WTC11 (cell line): ENCODE data around the gene SERPING1. TPM values are rescaled to one million over a fixed set of nuclear protein-coding genes. Genes with fewer than 3 reads are reported as not detected.

Experiments used
- ATAC-seq: fragments of 200-7000 bp; cut with Tn5 transposase; 2 replicates; pipeline ENCODE4 v1.10.0; 2021; ENCODE audit warnings: mild to moderate bottlenecking, moderate library complexity
- CTCF ChIA-PET: fragments of 300-600 bp; sonication (Branson Sonifier 250); formaldehyde crosslinking; loops from one replicate; lab custom pipeline; 2021; ENCODE audit warnings: antibody characterized with exemption; lab: Charles Lee
- POLR2A ChIA-PET: fragments of 350-600 bp; sonication (Branson Sonifier 250); formaldehyde crosslinking; loops from one replicate; lab custom pipeline; 2021; ENCODE audit warnings: antibody characterized with exemption; lab: Charles Lee
- DNase-seq: peaks from one replicate; pipeline ENCODE4 v3.0.0; 2021; ENCODE audit warnings: low spot score
- H3K27ac Mint-ChIP-seq: 2 replicates; pipeline ENCODE4 v1.8.0; 2021; ENCODE audit warnings: mixed read lengths
- H3K27me3 Mint-ChIP-seq: 2 replicates; pipeline ENCODE4 v1.8.0; 2021; ENCODE audit warnings: low read depth, mild to moderate bottlenecking, moderate library complexity, mixed read lengths
- H3K36me3 Mint-ChIP-seq: 2 replicates; pipeline ENCODE4 v1.8.0; 2021; ENCODE audit warnings: mixed read lengths
- H3K4me1 Mint-ChIP-seq: 2 replicates; pipeline ENCODE4 v1.8.0; 2022; ENCODE audit warnings: mixed read lengths
- H3K4me3 Mint-ChIP-seq: 2 replicates; pipeline ENCODE4 v1.8.0; 2021; ENCODE audit warnings: mild to moderate bottlenecking, moderate library complexity, mixed read lengths
- H3K9me3 Mint-ChIP-seq: 2 replicates; pipeline ENCODE4 v1.8.0; 2021; ENCODE audit warnings: mixed read lengths
- CREB1 ChIP-seq: sonication (generic); formaldehyde crosslinking; IDR thresholded peaks from 2 replicates; pipeline ENCODE4 v1.8.0; 2023; ENCODE audit warnings: mild to moderate bottlenecking, missing genetic modification reagents
- EMX1 ChIP-seq: fragments of 250-450 bp; sonication (Bioruptor Pico); IDR thresholded peaks from 2 replicates; pipeline ENCODE4 v1.8.0; 2021; ENCODE audit warnings: mild to moderate bottlenecking
- ESRRA ChIP-seq: sonication (generic); formaldehyde crosslinking; IDR thresholded peaks from 2 replicates; pipeline ENCODE4 v1.8.1; 2022; ENCODE audit warnings: mild to moderate bottlenecking, missing genetic modification reagents, borderline replicate concordance
- JUN ChIP-seq: sonication (generic); formaldehyde crosslinking; IDR thresholded peaks from 2 replicates; pipeline ENCODE4 v1.8.0; 2023; ENCODE audit warnings: mild to moderate bottlenecking, missing genetic modification reagents
- KAT7 ChIP-seq: sonication (generic); formaldehyde crosslinking; IDR thresholded peaks from 2 replicates; pipeline ENCODE4 v1.8.1; 2023; ENCODE audit warnings: missing genetic modification reagents, mild to moderate bottlenecking, borderline replicate concordance
- RORB ChIP-seq: fragments of 250-450 bp; sonication (Bioruptor Pico); IDR thresholded peaks from 2 replicates; pipeline ENCODE4 v1.9.0; 2021; ENCODE audit warnings: mild to moderate bottlenecking
- TEAD1 ChIP-seq: sonication (generic); formaldehyde crosslinking; IDR thresholded peaks from 2 replicates; pipeline ENCODE4 v1.8.0; 2022; ENCODE audit warnings: mild to moderate bottlenecking, missing genetic modification reagents
- TEAD4 ChIP-seq: sonication (generic); formaldehyde crosslinking; IDR thresholded peaks from 2 replicates; pipeline ENCODE4 v1.8.0; 2022; ENCODE audit warnings: mild to moderate bottlenecking, missing genetic modification reagents
- TP53 ChIP-seq: sonication (generic); formaldehyde crosslinking; IDR thresholded peaks from 2 replicates; pipeline ENCODE4 v1.8.1; 2023; ENCODE audit warnings: mild to moderate bottlenecking, missing genetic modification reagents
- ZNF138 ChIP-seq: sonication (generic); formaldehyde crosslinking; conservative IDR thresholded peaks from 2 replicates; pipeline ENCODE4 v1.8.1; 2022; ENCODE audit warnings: mild to moderate bottlenecking, moderate library complexity, missing genetic modification reagents
- ZNF219 ChIP-seq: sonication (generic); formaldehyde crosslinking; IDR thresholded peaks from 2 replicates; pipeline ENCODE4 v1.8.0; 2023; ENCODE audit warnings: missing genetic modification reagents, mild to moderate bottlenecking, borderline replicate concordance
- ZNF396 ChIP-seq: fragments of 250-450 bp; sonication (Bioruptor Pico); IDR thresholded peaks from 2 replicates; pipeline ENCODE4 v1.8.0; 2021; ENCODE audit warnings: mild to moderate bottlenecking, moderate library complexity, borderline replicate concordance
- ZNF423 ChIP-seq: fragments of 250-450 bp; sonication (Bioruptor Pico); IDR thresholded peaks from 2 replicates; pipeline ENCODE4 v2.1.2; 2022; ENCODE audit warnings: mild to moderate bottlenecking, moderate library complexity
- total RNA-seq: library from RNA; stranded (reverse); gene quantifications from 3 replicates; pipeline ENCODE4 v1.2.3, GENCODE V29; 2021
- TF ChIP-seq, protein P1 (sequence below): fragments of 200-600 bp; IDR thresholded peaks from 2 replicates; pipeline ENCODE4 v1.8.0; 2022; ENCODE audit warnings: antibody characterized with exemption
- TF ChIP-seq, protein P2 (sequence below): fragments of 250-450 bp; sonication (Bioruptor Pico); IDR thresholded peaks from 2 replicates; pipeline ENCODE4 v1.9.0; 2021; ENCODE audit warnings: mild to moderate bottlenecking
- TF ChIP-seq, protein P3 (sequence below): sonication (generic); formaldehyde crosslinking; IDR thresholded peaks from 2 replicates; pipeline ENCODE4 v1.8.1; 2022; ENCODE audit warnings: missing genetic modification reagents, borderline replicate concordance
- TF ChIP-seq, protein P4 (sequence below): fragments of 250-450 bp; sonication (Bioruptor Pico); IDR thresholded peaks from 2 replicates; pipeline ENCODE4 v1.8.0; 2021; ENCODE audit warnings: mild to moderate bottlenecking
- TF ChIP-seq, protein P5 (sequence below): fragments of 250-450 bp; sonication (Bioruptor Pico); IDR thresholded peaks from 2 replicates; pipeline ENCODE4 v1.9.0; 2021; ENCODE audit warnings: moderate library complexity, mild to moderate bottlenecking, inconsistent platforms, borderline replicate concordance
- TF ChIP-seq, protein P6 (sequence below): sonication (generic); formaldehyde crosslinking; IDR thresholded peaks from 2 replicates; pipeline ENCODE4 v1.8.0; 2022; ENCODE audit warnings: mild to moderate bottlenecking, missing genetic modification reagents
- TF ChIP-seq, protein P7 (sequence below): sonication (generic); formaldehyde crosslinking; IDR thresholded peaks from 2 replicates; pipeline ENCODE4 v1.8.1; 2023; ENCODE audit warnings: mild to moderate bottlenecking, missing genetic modification reagents, moderate library complexity
- TF ChIP-seq, protein P8 (sequence below): sonication (generic); formaldehyde crosslinking; IDR thresholded peaks from 2 replicates; pipeline ENCODE4 v1.8.1; 2023; ENCODE audit warnings: mild to moderate bottlenecking, moderate library complexity, missing genetic modification reagents
- TF ChIP-seq, protein P9 (sequence below): sonication (generic); formaldehyde crosslinking; IDR thresholded peaks from 2 replicates; pipeline ENCODE4 v1.8.1; 2022; ENCODE audit warnings: mild to moderate bottlenecking, missing genetic modification reagents, moderate library complexity, borderline replicate concordance

The SERPING1 gene
- total RNA-seq, 1 experiment from 2014 or later, result 49.1 TPM

DNA sequence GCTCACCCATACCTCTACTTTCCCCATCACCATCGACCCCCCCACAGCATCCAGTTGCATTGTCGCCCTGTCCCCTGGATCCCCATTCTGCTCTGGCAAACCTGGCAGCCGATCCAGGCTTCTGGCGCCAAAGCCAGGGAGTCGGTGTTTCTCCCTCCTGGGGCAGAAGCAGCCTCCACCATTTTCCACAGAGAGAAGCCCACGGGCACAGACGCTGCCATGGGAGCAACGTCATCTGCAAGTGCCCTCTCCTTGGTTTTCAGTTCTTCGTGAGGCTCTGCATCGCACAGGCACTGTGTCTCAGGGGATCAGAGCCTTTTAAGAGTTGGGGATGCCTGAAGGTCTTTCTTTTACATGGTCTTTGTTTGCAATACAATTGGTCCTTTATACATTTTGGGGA lies 49.9 kb downstream of the SERPING1 start:
- Mint-ChIP-seq H3K4me1 (peaks cover 87% of the 10 kb centered on the region), H3K4me3 (peak overlapping the region; percentile 80), H3K27ac (peak overlapping the region; percentile 93; the same call in 1 of the 2 replicates), H3K36me3 (peaks cover 13% of the 10 kb centered on the region), H3K9me3 (no peaks in the 10 kb centered on the region), H3K27me3 (peaks cover 37% of the 10 kb centered on the region)
- TF ChIP-seq TEAD1 (CRISPR knock-in tag) (peak; percentile 16; the same call in 1 of the 2 replicates), CREB1 (peak; percentile 78; the same call in 1 of the 2 replicates), RORB (CRISPR knock-in tag) (no peak), ESRRA (CRISPR knock-in tag) (0 out of 2 replicates have a peak, but pooled peaks have one; percentile 30), TP53 (CRISPR knock-in tag) (no peak), TEAD4 (CRISPR knock-in tag) (0 out of 2 replicates have a peak, but pooled peaks have one; percentile 28), JUN (CRISPR knock-in tag) (no peak), ZNF423 (no peak), ZNF138 (CRISPR knock-in tag) (no peak), EMX1 (CRISPR knock-in tag) (0 out of 2 replicates have a peak, but pooled peaks have one; percentile 13), ZNF396 (CRISPR knock-in tag) (no peak), ZNF219 (CRISPR knock-in tag) (no peak), KAT7 (CRISPR knock-in tag) (no peak)
- TF ChIP-seq, protein P1, sequence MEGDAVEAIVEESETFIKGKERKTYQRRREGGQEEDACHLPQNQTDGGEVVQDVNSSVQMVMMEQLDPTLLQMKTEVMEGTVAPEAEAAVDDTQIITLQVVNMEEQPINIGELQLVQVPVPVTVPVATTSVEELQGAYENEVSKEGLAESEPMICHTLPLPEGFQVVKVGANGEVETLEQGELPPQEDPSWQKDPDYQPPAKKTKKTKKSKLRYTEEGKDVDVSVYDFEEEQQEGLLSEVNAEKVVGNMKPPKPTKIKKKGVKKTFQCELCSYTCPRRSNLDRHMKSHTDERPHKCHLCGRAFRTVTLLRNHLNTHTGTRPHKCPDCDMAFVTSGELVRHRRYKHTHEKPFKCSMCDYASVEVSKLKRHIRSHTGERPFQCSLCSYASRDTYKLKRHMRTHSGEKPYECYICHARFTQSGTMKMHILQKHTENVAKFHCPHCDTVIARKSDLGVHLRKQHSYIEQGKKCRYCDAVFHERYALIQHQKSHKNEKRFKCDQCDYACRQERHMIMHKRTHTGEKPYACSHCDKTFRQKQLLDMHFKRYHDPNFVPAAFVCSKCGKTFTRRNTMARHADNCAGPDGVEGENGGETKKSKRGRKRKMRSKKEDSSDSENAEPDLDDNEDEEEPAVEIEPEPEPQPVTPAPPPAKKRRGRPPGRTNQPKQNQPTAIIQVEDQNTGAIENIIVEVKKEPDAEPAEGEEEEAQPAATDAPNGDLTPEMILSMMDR, result no peak
- TF ChIP-seq, protein P2, sequence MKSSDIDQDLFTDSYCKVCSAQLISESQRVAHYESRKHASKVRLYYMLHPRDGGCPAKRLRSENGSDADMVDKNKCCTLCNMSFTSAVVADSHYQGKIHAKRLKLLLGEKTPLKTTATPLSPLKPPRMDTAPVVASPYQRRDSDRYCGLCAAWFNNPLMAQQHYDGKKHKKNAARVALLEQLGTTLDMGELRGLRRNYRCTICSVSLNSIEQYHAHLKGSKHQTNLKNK (CRISPR knock-in tag), result peak; percentile 54
- TF ChIP-seq, protein P3, sequence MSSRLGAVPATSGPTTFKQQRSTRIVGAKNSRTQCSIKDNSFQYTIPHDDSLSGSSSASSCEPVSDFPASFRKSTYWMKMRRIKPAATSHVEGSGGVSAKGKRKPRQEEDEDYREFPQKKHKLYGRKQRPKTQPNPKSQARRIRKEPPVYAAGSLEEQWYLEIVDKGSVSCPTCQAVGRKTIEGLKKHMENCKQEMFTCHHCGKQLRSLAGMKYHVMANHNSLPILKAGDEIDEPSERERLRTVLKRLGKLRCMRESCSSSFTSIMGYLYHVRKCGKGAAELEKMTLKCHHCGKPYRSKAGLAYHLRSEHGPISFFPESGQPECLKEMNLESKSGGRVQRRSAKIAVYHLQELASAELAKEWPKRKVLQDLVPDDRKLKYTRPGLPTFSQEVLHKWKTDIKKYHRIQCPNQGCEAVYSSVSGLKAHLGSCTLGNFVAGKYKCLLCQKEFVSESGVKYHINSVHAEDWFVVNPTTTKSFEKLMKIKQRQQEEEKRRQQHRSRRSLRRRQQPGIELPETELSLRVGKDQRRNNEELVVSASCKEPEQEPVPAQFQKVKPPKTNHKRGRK (CRISPR knock-in tag), result no peak
- TF ChIP-seq, protein P4, sequence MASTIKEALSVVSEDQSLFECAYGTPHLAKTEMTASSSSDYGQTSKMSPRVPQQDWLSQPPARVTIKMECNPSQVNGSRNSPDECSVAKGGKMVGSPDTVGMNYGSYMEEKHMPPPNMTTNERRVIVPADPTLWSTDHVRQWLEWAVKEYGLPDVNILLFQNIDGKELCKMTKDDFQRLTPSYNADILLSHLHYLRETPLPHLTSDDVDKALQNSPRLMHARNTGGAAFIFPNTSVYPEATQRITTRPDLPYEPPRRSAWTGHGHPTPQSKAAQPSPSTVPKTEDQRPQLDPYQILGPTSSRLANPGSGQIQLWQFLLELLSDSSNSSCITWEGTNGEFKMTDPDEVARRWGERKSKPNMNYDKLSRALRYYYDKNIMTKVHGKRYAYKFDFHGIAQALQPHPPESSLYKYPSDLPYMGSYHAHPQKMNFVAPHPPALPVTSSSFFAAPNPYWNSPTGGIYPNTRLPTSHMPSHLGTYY (CRISPR knock-in tag), result peak; percentile 60; the same call in 1 of the 2 replicates
- TF ChIP-seq, protein P5, sequence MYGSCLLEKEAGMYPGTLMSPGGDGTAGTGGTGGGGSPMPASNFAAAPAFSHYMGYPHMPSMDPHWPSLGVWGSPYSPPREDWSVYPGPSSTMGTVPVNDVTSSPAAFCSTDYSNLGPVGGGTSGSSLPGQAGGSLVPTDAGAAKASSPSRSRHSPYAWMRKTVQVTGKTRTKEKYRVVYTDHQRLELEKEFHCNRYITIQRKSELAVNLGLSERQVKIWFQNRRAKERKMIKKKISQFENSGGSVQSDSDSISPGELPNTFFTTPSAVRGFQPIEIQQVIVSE (CRISPR knock-in tag), result no peak
- TF ChIP-seq, protein P6, sequence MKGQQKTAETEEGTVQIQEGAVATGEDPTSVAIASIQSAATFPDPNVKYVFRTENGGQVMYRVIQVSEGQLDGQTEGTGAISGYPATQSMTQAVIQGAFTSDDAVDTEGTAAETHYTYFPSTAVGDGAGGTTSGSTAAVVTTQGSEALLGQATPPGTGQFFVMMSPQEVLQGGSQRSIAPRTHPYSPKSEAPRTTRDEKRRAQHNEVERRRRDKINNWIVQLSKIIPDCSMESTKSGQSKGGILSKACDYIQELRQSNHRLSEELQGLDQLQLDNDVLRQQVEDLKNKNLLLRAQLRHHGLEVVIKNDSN, result peak; percentile 36; the same call in 1 of the 2 replicates
- TF ChIP-seq, protein P7, sequence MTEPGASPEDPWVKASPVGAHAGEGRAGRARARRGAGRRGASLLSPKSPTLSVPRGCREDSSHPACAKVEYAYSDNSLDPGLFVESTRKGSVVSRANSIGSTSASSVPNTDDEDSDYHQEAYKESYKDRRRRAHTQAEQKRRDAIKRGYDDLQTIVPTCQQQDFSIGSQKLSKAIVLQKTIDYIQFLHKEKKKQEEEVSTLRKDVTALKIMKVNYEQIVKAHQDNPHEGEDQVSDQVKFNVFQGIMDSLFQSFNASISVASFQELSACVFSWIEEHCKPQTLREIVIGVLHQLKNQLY (CRISPR knock-in tag), result no peak
- TF ChIP-seq, protein P8, sequence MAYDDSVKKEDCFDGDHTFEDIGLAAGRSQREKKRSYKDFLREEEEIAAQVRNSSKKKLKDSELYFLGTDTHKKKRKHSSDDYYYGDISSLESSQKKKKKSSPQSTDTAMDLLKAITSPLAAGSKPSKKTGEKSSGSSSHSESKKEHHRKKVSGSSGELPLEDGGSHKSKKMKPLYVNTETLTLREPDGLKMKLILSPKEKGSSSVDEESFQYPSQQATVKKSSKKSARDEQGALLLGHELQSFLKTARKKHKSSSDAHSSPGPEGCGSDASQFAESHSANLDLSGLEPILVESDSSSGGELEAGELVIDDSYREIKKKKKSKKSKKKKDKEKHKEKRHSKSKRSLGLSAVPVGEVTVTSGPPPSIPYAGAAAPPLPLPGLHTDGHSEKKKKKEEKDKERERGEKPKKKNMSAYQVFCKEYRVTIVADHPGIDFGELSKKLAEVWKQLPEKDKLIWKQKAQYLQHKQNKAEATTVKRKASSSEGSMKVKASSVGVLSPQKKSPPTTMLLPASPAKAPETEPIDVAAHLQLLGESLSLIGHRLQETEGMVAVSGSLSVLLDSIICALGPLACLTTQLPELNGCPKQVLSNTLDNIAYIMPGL (CRISPR knock-in tag), result no peak
- TF ChIP-seq, protein P9, sequence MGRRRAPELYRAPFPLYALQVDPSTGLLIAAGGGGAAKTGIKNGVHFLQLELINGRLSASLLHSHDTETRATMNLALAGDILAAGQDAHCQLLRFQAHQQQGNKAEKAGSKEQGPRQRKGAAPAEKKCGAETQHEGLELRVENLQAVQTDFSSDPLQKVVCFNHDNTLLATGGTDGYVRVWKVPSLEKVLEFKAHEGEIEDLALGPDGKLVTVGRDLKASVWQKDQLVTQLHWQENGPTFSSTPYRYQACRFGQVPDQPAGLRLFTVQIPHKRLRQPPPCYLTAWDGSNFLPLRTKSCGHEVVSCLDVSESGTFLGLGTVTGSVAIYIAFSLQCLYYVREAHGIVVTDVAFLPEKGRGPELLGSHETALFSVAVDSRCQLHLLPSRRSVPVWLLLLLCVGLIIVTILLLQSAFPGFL (CRISPR knock-in tag), result no peak
- ChIA-PET CTCF (interaction anchor here (0.7 to 4.0 kb wide), 8 partner anchors 8 to 216 kb away, joined by 3 to 51 read pairs (median 4); partner anchors contain the start of gene UBE2L6), POLR2A (interaction anchor here (0.8 to 4.2 kb wide), 14 partner anchors 7 to 154 kb away, joined by 3 to 47 read pairs (median 5); partner anchors contain the start of genes SERPING1, TIMM10 and UBE2L6)
- DNase-seq (peak; percentile 34), ATAC-seq (peak; percentile 1)
